HCT116 (cell line): ENCODE data around the gene ENOX1.

Experiments used
- ATF3 ChIP-seq: IDR thresholded peaks from 2 replicates; pipeline ENCODE4 v1.6.1; 2012
- CTCF ChIP-seq, 3 experiments: fragments of 200-600 bp in 1 of 3; sonication (generic) in 1 of 3; IDR thresholded peaks in 2 of 3; conservative IDR thresholded peaks in 1 of 3; 2 replicates each; pipeline ENCODE4 v1.5.1; 2012 to 2017; ENCODE audit warnings: low read depth in 2 of 3, low read length in 2 of 3, antibody characterized with exemption in 1 of 3, borderline replicate concordance in 1 of 3, control low read depth in 1 of 3, mild to moderate bottlenecking in 1 of 3, mixed read lengths in 1 of 3, mixed run types in 1 of 3, moderate library complexity in 1 of 3; ENCODE audit not compliant: insufficient read depth in 1 of 3
- ELF1 ChIP-seq: IDR thresholded peaks from 2 replicates; pipeline ENCODE4 v1.6.1; 2012; ENCODE audit warnings: low read depth, borderline replicate concordance
- EZH2phosphoT487 ChIP-seq: fragments of 200-600 bp; IDR thresholded peaks from 2 replicates; pipeline ENCODE4 v1.6.1; 2018; ENCODE audit warnings: antibody characterized with exemption, borderline replicate concordance
- JUND ChIP-seq: IDR thresholded peaks from 2 replicates; pipeline ENCODE4 v1.6.1; 2012
- MAX ChIP-seq: IDR thresholded peaks from 2 replicates; pipeline ENCODE4 v1.6.1; 2012
- POLR2A ChIP-seq: IDR thresholded peaks from 2 replicates; pipeline ENCODE4 v1.7.0; 2011; ENCODE audit warnings: borderline replicate concordance; ENCODE audit not compliant: insufficient read depth, insufficient read length; ENCODE audit errors: extremely low read depth
- POLR2AphosphoS5 ChIP-seq: IDR thresholded peaks from 2 replicates; pipeline ENCODE4 v1.6.1; 2011; ENCODE audit warnings: mild to moderate bottlenecking, low read depth, low read length, moderate library complexity
- RAD21 ChIP-seq: IDR thresholded peaks from 2 replicates; pipeline ENCODE4 v1.6.1; 2012; ENCODE audit warnings: low read depth, mild to moderate bottlenecking
- REST ChIP-seq: IDR thresholded peaks from 2 replicates; pipeline ENCODE4 v1.6.1; 2012; ENCODE audit warnings: low read depth
- TCF7L2 ChIP-seq: IDR thresholded peaks from 2 replicates; pipeline ENCODE4 v1.7.0; 2011; ENCODE audit warnings: borderline replicate concordance, inconsistent platforms; ENCODE audit not compliant: insufficient read depth, insufficient read length; ENCODE audit errors: extremely low read depth
- YY1 ChIP-seq: IDR thresholded peaks from 2 replicates; pipeline ENCODE4 v1.6.1; 2011; ENCODE audit warnings: low read length, low read depth, moderate library complexity, mild to moderate bottlenecking; ENCODE audit not compliant: insufficient replicate concordance; ENCODE audit errors: extremely low read depth
- ZBTB33 ChIP-seq: IDR thresholded peaks from 2 replicates; pipeline ENCODE4 v1.6.1; 2011; ENCODE audit warnings: mild to moderate bottlenecking, low read length, moderate library complexity; ENCODE audit not compliant: insufficient replicate concordance; ENCODE audit errors: extremely low read depth

GRCh38 chr13:43303033-43303729 is 483.6 kb downstream of the ENOX1 start:
- TF ChIP-seq RAD21 = peak; percentile 61
- peak; percentile 17 to 51 (median 41); a peak in 4 of 6 replicates for TF ChIP-seq CTCF (IDR thresholded peaks at IDR 0.05 in 2 of 3, conservative IDR thresholded peaks at IDR 0.05 in 1 of 3; ENCODE audit: borderline replicate concordance in 1 of 3, insufficient read depth in 1 of 3, low read depth in 2 of 3, low read length in 2 of 3)
- no peak for TF ChIP-seq JUND
- no peak for TF ChIP-seq ZBTB33
- TF ChIP-seq POLR2AphosphoS5 = no peak
- no peak for TF ChIP-seq REST
- no peak for TF ChIP-seq MAX
- TF ChIP-seq TCF7L2 = no peak
- no peak for TF ChIP-seq POLR2A
- no peak for TF ChIP-seq YY1
- TF ChIP-seq ATF3 = no peak
- no peak for TF ChIP-seq EZH2phosphoT487
- no peak for TF ChIP-seq ELF1
